TTC549 (cell line): ENCODE results near the gene CACNG4.
"Not testable (repeated sequence)": the region's sequence is repeated elsewhere in the genome, so short reads cannot be mapped to it uniquely, and the experiment has no call there.

Experiments used
- FAIRE-seq: peaks from 2 replicates; lab custom pipeline; 2012; peaks lifted over from hg19 to GRCh38; lab: Jason Lieb, UNC

CACNG4 gene

DNA sequence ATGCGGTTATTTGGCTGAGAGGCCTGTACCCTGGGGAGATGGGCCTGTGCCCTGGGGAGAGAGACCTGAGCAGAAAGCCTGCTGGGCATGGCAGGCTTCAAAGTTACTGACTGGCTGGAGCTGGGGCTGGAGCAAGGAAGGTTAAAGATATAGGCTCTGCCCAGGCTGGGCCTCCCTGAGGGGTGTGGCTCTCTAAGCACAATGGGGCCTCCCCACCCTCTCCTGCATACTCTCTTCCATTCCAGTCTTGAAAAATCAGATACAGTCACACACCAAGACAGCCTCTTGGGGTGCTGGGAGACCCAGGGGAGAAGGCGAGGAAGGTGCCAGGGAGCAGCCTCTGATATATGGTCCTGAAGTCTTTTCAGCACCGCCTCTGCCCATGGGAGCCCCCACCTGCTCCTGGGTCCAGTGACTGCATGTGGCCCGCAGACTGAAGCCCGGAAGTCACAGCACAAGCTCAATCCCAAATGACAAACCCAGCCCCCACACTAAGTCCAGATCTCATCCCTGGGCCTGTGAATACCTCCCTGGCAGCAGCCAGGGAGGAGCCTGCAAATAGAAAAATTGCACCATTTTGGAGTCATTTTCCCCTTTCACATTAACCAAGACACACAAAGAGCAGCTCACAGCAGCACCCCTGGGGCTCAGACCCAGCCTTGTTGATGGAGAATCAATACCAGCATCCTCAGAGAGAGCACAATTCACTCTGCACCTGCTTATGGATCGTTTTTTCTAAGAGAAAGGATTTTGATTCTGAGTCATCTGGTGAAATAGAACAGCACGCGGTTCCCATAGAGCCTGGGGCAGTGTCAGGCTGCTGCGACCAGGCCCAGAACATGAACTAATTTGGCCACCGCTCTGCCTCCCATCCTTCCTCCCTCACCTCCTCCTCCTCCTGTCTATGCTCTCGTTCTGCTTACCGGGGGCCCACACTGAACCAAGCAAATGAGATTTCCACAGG is 54.2 kb downstream of the CACNG4 start:
- no peak for FAIRE-seq

GRCh38 chr17:67019809-67020208 is 55.3 kb downstream of the CACNG4 start:
- no peak for FAIRE-seq

- no peak for FAIRE-seq
Observed at GRCh38 chr17:67020293-67020766, 55.8 kb downstream of the CACNG4 start.

DNA sequence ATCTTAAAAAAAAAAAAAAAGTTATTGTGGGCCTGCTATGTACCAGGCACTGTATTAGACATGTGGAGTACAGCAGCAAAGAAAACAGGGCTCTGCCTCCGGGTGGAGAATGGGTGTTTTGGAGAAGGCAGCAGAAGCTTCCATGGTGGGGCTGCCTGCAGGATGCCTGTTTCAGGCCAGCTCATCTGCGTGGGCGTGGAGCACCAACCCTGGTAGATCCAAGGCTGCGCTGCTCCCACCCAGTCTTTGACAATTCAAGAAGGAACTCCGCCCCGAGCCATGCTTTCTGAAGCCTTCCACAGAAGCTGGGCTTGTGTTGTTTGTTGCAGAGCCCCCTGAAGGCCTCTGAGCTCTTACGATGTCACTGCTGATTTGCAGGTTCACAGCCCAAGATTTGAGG is 56.7 kb downstream of the CACNG4 start:
- no peak for FAIRE-seq

DNA sequence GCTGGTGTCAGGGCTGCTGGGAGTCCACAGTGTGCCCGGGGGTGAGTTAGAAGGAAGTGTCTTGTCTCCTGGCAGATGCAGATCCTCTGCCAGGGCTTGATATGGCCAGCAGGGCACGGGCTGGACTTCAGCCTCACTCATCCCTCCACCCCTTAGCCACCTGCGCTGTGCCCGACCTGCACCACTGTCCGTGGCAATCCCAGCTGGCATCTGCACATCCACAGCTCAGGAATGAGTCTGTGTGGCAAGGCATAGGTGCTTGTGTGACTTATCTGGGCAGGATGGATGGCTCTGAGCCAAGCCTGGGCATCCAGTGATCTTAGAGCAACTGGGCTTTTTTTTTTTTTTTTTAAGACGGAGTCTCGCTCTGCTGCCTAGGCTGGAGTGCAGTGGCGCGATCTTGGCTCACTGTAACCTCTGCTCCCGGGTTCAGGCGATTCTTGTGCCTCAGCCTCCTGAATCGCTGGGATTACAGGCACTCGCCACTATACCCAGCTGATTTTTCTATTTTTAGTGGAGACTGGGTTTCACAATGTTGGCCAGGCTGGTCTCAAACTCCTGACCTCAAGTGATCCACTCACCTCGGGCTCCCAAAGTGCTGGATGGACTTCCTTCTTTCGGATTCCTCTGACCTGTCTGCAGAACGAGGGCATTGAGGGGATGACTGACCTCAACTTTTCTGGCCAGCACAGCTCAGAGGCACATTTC is 57.4 kb downstream of the CACNG4 start:
- no peak for FAIRE-seq

DNA sequence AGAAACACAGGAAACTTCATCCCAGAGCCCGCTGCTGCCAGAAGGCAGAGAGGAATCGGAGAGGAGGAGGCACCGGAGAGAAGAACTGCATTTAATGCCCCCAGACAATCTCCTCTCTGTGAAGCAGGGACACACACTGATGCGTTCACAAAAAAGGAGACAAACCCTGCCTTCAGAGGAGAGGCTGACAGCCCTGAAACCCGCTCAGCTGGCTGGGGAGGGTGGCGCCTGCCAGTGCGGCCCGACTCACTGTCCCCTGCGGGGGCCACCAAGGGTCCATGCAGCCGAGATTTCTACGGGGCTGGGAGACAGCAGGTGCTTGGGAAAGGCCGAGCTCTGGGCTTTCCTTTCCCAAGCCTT is 57.9 kb downstream of the CACNG4 start:
- no peak for FAIRE-seq

DNA sequence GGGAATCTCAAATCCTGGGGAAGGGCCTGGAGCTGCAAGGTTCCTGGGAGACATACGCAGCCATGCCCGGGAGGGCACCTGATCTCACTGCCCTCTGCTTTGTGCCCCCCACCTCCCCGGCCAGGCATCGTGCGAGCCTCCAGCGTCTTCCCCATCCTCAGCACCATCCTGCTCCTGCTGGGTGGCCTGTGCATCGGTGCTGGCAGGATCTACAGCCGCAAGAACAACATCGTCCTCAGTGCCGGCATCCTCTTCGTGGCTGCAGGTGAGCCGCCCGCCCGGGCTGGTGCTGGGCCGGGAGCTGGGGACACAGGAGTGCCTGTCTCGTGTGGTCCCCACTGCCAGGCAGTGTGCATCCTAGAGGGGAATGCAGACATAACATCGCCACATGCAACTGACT is 60.2 kb downstream of the CACNG4 start:
- FAIRE-seq, result no peak

DNA sequence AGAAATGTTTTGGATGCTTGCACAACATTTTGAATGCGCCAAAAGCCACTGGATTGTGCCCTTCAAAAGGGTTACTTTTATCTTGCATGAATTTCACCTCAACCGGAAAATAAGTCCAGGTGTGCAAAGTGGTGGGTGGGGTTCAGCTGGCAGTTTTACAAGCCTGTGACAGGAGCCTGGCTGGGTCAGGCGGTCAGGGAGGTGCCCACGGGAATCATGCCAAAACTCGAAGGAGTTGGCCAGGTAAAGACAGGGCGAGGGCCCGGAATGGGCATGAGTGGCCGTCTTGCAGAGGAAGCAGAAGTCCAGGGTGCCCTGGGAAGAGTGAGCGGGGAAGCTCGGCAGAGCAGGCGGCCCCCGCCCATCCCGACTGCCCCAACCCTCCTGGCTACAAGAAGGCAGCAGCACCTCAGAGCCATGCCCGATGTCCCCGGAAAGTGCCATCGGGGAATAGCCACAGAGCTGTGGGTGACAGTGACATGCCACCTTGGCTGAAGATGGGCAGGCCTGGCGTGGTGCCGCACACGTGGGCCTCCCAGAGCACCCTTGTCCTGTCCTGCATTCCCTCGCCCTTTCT is 60.8 kb downstream of the CACNG4 start:
- no peak for FAIRE-seq

DNA sequence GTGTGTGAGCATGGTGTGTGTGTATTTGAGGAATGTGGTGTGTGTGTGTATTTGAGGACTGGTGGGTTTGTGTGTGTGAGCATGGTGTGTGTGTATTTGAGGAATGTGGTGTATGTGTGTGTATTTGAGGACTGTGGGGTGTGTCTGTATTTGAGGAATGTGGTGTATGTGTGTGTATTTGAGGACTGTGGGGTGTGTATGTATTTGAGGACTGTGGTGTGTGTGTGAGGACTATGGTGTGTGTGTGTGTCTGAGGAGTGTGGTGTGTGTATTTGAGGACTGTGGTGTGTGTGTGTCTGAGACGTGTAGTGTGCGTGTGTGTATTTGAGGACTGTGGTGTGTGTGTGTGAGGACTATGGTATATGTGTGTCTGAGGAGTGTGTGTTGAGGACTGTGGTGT is 61.8 kb downstream of the CACNG4 start:
- no peak for FAIRE-seq

DNA sequence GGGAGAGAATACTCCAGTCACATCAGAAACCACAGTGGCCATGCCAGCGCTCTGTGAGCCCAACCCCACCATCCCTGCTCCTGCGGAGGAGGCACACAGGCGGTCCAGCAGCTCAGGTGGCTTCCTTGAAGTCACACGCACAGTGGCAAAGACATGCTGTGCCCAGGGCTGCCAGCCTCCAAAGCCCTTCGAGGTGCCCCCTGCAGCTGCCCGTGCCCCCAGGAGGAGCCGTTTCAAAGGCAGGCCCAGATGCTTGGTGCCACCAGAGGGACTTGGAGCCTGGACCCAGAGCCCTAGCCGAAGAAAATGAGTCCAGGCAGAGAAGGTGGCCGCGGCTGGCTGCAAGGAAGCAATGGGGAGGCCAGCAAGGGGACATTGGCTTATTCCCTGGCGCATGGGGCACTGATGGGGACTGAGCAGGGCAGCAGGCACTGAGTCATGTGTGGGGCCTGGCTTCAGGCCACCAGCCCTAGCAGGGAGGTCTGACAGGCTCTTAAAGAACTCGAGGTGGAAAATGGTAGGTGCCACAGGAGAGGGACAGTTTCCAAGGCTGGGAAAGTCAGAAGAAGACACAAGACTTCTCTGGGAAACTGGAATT is 62.6 kb downstream of the CACNG4 start:
- FAIRE-seq, result no peak

DNA sequence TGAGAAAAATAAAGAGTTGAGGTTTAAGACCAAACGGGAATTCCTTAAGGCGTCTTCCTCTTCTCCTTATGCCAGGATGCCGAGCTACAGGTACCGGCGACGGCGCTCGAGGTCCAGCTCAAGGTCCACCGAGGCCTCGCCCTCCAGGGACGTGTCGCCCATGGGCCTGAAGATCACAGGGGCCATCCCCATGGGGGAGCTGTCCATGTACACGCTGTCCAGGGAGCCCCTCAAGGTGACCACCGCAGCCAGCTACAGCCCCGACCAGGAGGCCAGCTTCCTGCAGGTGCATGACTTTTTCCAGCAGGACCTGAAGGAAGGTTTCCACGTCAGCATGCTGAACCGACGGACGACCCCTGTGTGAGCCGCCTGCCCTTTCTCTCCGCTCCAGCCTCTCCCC is 66.1 kb downstream of the CACNG4 start:
- no peak for FAIRE-seq

DNA sequence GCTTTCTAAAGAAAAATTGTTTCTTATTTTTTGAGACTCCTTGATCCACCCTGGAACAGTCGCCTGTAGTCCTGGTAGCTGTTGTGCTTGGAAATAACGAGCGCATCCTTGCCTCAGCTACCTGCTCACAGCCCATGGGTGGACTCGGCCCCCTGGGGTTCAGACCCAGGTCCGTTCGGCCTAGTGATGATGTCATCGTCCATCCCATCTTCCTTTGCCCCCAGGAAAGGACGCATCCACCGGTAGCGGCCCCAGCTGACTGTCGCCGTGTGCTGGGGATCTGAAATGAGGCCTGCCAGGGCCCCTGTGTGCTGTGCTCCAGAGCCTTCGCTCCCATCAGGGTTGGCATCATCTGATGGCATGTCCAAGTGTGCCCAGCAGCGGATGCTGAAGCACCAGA is 67.9 kb downstream of the CACNG4 start:
- FAIRE-seq, result no peak

DNA sequence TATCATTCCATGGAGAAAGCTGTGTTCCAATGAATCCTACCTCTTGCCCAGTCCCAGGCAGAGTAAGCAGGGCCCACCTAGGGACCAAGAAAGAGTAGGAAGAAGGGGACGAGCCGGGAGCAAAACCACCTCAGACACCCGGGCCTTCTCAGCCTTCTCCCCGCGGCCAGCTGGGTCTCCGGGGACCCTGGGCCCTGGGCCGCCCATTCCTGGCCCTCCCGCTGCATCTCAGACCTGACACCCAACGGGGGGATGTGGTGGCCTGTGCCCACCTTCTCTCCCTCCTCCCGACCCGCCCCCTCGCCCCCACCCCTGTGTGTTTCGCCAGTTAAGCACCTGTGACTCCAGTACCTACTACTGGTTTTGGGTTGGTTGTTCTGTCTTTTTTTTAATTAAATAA is 68.5 kb downstream of the CACNG4 start:
- FAIRE-seq, result no peak

DNA sequence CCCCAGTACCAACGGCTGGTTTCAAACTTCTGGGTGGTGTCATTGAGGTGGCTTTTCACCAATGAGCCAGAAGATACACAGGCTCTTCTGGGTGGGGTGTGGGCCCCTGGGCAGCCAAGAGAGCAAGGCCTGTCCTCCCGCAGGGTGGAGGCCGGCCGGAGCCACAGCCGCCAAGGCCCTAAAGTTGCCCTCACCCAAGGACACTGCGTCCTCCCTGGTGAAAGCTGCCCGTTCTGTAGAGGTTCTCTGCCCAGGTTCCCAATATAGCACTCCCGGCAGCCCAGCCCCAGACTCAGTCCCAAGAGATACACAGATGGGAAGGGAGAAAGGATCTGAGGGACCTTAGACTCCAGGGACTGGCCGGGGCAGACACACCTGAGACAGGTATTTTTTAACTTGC is 69.1 kb downstream of the CACNG4 start:
- no peak for FAIRE-seq

DNA sequence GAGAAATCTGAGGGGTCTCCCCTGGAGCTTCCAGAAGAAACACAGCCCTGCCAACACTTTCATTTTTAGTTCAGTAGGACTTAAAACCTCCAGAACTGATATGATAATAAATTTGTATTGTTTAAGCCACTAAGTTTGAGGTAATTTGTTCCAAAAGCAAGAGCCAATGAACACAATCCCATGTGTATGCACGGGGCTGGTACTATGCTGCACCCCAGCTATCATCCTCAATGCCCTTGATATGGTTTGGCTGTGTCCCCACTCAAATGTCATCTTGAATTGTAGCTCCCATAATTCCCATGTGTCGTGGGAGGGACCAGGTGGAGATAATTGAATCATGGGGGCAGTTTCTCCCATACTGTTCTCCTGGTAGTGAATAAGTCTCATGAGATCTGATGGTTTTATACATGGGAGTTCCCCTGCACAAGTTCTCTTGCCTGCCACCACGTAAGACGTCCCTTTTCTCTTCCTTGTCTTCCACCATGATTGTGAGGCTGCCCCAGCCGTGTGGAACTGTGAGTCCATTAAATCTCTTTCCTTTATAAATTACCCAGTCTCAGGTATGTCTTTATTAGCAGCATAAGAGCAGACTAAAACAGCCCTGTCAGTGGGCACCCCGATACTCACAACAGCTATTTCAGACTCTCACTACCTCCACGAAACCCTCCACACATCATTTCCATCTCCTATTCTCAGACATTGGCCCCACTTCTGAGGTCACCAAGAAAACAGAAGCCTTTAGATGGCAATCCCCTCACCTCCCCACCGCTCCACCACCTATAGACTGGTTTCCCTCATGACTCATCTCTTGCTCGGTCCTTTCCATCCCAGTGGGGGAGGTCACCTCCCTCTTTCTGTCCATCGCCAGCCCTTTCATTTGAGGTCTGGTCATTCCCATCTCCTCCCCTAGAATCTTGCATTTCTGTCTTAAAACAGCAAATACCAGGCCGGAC is 70.9 kb downstream of the CACNG4 start:
- no peak for FAIRE-seq

DNA sequence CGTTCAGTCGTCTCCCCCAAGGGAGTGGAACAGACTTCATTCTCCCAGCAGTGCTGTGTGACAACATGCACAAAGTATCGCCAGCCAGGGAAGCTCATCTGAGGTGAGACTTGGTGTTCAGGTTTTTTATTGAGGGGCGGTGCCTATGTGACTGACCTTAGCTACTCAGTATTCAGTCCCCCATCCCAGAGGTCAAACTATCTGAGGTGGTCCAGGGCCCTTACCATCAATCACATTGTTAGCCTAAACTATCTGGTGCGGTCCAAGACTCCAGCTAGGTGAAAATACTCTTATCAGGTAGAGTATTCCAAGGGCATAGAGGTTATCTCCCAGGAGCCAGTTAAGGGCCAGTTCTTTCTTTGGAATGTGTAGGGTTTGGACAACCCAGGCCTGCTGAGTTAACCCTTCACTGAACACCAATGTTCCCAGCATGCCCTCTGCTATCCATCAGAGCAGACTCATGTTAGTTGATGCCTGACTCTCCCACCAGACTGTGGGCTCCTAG is 74.4 kb downstream of the CACNG4 start:
- no peak for FAIRE-seq

DNA sequence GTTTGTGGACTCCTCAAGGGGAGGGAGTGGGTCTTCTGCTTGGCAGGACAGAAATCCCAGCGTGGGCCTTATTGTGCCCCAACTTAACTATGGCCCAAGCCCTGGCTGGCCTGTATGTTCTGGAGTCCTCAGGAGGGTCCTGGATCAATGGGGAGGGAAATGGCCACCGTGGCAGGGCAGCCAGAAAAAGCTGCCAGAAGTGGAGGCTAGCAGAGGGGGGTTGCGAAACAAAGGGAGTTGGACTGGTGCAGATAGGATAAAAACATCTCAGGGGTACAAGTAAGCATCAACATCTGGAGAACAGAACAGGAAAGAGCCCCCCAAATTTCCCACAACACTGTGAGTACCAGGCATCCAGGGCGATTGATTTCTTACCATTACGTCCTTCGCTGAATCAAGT is 76.1 kb downstream of the CACNG4 start:
- no peak for FAIRE-seq

- not testable (repeated sequence) for FAIRE-seq
Observed at GRCh38 chr17:67041119-67041518, 76.6 kb downstream of the CACNG4 start.

DNA sequence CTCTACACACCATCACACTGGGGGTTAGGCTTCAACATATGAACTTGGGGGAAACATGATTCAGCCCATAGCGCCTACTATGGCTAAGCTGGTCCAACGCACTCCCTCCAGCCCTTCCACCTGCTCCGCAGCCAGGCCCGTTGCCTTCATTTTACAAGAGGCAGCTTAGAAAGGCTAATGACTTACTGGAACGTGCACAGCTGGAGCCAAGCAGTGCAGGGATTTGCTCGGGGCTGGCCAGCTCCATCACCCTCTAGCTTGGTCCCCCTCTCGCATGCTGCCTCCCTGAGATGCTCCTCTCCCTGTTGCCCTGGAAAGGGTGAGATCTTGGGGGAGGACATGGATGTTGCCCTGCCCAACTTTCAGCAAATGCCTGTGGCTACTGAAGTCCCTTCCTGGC is 77.0 kb downstream of the CACNG4 start:
- FAIRE-seq, result no peak

DNA sequence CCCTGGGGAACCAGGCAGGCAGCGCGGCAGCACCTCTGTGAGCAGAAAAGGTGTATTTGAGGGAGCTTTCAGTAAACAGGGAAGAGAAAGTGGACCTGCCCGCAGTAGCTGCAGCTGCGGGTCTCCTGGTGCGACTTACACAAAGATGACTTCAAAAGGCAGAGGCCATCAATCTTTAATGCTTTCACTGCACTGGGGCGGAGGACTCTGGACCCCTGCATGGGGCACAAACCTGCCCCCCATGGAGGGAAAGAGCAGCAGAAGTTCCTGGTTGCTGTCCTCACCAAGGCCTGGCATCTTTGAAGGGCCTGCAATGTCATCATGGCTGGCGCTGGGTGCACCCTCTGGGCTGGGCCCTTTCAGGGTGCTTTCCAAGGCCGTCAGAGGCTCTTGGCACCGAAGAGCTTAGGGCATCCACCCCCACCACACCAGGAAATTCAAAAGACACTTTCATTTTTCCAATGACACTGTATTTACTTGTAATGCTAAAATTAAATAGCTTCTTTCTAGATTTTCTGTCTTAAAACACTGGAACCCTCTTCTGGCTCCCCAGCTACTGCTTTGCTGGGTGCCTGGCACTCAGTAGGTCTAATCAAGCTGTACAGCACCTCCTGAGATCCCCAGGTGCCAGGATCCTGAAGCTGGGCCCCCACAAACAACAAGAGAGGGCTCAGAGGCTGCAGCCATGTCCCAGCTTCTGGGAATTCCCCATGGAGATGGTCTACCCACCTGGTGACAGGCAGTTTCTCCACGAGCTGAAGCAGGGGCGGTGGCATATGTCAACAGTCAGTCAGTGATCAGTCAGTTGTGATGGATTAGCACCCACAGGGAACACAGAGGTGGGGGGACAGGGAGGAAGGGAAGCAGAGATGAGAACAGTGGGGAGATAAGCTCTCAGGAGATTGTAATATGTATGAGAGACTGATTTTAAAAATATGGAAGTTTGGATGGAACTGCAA is 77.7 kb downstream of the CACNG4 start:
- FAIRE-seq, result no peak
